D721Med (cell line): ENCODE data around the gene BBOF1.

ENCODE experiments used
- DNase-seq: peaks from one replicate; pipeline ENCODE4 v3.0.0; 2011; ENCODE audit warnings: low spot score; ENCODE audit not compliant: insufficient read length
- FAIRE-seq: peaks from 2 replicates; lab custom pipeline; 2011; peaks lifted over from hg19 to GRCh38; lab: Jason Lieb, UNC
- CTCF ChIP-seq: IDR thresholded peaks from 2 replicates; pipeline ENCODE4 v1.5.1; 2012; ENCODE audit warnings: mild to moderate bottlenecking, control low read depth; ENCODE audit not compliant: insufficient read depth; ENCODE audit errors: missing control alignments

Gene BBOF1

DNA sequence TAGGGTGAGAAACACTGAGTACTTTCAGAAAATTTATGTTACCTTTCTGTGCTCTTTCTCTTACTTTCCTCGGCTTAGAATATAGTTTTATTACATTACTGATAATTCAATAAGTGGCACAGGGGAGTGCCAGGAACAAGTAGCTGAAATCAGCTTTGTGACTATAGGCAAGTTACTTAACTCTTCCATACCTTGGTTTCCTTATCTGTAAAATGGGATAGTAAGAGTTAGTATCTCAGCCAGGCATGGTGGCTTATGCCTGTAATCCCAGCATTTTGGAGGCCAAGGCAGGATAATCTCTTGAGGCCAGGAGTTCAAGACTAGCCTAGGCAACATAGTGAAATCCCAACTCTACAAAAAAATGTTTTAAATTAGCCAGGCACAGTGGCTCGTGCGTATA lies 15.4 kb downstream of the BBOF1 start:
- no peak for DNase-seq
- FAIRE-seq, result no peak
- no peak for TF ChIP-seq CTCF

- FAIRE-seq, result no peak
- TF ChIP-seq CTCF, result no peak
- no peak for DNase-seq
Measured at GRCh38 chr14:74035556-74035955, 16.4 kb downstream of the BBOF1 start.

DNA sequence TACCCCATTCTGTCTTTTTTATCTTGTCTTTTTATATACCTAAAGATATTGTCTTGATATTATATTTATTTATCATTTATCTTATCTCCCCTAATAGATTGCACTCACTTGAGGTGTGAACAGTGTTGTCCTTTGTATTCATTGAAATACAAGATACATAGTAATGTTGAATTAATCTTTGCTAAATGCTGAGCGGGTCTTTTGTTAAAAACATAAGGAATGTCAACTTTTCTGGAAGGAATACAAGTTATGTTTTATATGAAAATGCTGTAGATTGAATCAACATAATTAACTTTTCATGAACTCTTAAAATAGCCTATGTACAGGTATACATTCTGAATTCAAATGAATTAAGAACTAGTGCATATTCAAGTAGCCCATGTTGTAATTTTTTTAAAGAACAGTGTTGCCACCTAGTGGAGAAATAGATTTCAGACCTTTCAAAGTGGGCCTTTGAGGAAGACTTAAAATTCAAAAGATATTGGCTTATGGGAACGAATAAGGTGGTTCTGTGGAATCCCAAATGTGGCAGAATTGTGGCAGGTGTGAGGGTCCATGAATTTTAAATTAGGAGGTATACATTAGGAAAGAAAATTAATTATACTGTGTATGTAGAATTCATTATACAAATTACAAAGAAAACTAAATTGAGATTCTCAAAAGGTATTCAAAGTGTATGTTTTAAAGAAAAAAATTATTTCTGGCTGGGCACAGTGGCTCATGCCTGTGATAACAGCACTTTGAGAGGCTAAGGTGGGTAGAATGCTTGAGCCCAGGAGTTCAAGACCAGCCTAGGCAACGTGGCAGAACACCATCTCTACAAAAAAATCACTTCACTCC lies 19.1 kb downstream of the BBOF1 start:
- TF ChIP-seq CTCF, result peak; percentile 72
- peak; percentile 40 for DNase-seq
- FAIRE-seq, result peak; percentile 76

- TF ChIP-seq CTCF, result no peak
- DNase-seq (no peak), FAIRE-seq (no peak)
Measured at GRCh38 chr14:74042296-74042695, 23.1 kb downstream of the BBOF1 start.

GRCh38 chr14:74045522-74045921 lies 26.4 kb downstream of the BBOF1 start:
- no peak for TF ChIP-seq CTCF
- no peak for FAIRE-seq
- no peak for DNase-seq

GRCh38 chr14:74048281-74048680 lies 29.1 kb downstream of the BBOF1 start:
- DNase-seq, result no peak
- no peak for FAIRE-seq

More at GRCh38 chr14:74048281-74048680, 29.1 kb downstream of the BBOF1 start:
- no peak for TF ChIP-seq CTCF
